ENCODE results near the gene CCDC54.

GRCh38 chr3:107408513-107408912 lies 31.3 kb downstream of the CCDC54 start:
- TF ChIP-seq RAD21 (IDR thresholded peaks at IDR 0.05; ENCODE audit: low read depth) (no peak), TCF12 (IDR thresholded peaks at IDR 0.05; ENCODE audit: low read depth) (no peak)

Data from Ishikawa (cell line).